Measurements from ENCODE around the gene AIRE.

- no peak for TF ChIP-seq CTCF (IDR thresholded peaks at IDR 0.05; ENCODE audit: poor library complexity, severe bottlenecking)
- TF ChIP-seq REST (IDR thresholded peaks at IDR 0.05; ENCODE audit: borderline replicate concordance), result no peak
- TF ChIP-seq RAD21 (conservative IDR thresholded peaks at IDR 0.05), result no peak
- no peak for TF ChIP-seq EP300 (conservative IDR thresholded peaks at IDR 0.05; ENCODE audit: poor library complexity, severe bottlenecking)
These were observed 19.9 kb upstream of the AIRE start for GRCh38 chr21:44265734-44266270.
